Tongue (tissue), 3 donors: ENCODE measurements around the gene SPARC. TPM values are rescaled to one million over a fixed set of nuclear protein-coding genes. Genes with fewer than 3 reads are reported as not detected.
A peak's percentile ranks its signal among the peaks of the same experiment; 100 is the strongest.

ENCODE experiments used
- DNase-seq: peaks from one replicate; pipeline ENCODE4 v3.0.0-alpha.2; 2015
- small RNA-seq: library from RNA; depleted of rRNA; stranded (forward); fragments of <200 nt; gene quantifications from one replicate; pipeline ENCODE3, GENCODE V24; 2014; ENCODE audit warnings: low replicate concordance
- total RNA-seq: library from RNA; depleted of rRNA; stranded (reverse); fragments of >200 nt; gene quantifications from one replicate; pipeline ENCODE4 v1.2.3, GENCODE V29; 2014

SPARC gene
- total RNA-seq, 1 donor from 2014 or later, result 1,607 TPM

DNA sequence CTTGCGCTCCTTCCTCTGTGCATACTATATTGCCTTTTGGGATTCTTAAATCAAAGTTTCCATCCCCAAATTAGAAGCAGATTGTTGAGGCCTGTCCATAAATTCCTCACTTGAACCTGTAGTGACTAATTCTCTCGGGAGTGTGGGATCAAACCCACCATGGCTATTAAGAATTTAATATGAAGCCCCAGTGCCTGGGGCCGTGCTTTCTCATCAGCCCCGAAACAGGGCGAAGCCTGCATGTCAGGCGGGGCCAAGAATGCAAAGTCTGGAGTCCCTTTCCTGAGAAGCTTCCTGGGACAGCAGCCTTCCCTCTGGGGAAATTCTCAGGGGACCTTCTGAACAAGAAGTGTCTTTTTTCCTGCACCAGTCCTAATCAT lies 66.3 kb downstream of the SPARC start:
- DNase-seq, result no peak

DNA sequence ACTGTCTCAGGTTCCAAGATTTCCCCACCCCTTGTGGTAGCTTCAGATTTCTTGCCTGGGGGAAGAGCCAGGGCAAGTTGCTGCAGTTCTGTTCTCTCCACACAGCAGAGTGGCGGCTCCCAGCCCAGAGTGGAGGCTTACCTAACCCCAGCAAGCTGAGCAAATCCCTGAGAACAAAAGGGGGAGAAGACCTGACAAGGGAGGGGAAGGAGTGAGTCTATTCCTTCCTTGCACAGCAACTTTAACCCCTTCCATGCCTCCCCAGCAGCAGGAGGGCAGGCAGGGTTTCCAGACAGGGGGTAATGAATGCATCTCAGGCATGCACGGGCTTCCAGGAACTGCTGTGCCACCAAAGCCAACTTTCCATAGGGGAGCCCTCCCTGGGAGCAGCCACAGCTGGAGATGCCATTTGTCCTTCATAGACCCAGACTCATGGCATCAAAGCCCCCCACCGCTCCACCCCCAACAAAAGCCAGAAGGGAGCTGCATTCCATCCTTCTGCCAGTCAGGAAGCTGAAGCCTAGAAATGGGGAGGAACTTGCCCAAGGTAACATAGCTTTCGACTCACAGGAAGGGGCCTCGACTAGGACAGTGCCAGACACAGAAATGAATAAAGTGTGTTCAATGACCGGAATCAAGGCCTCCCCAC lies 66.8 kb downstream of the SPARC start:
- DNase-seq, result peak; percentile 56

DNA sequence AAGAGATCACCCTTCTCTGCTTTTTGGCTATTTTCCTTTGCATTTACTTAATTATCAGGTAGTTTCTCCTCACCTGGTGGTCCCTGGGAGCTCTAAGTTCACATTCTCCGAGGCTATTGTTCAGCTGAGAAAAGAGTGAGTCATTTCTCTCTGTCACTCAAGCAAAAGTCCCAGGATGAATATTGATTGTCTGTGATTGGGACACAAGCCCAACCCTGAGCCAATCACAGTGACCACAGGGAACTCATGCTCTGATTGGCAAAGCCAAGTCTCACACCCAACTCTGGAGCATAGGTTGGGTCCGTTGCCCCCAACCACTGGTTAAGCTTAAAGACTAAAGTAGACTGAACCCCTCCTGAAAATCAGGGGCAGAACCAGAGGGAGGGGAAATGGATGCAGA lies 67.8 kb downstream of the SPARC start:
- DNase-seq, result no peak

DNA sequence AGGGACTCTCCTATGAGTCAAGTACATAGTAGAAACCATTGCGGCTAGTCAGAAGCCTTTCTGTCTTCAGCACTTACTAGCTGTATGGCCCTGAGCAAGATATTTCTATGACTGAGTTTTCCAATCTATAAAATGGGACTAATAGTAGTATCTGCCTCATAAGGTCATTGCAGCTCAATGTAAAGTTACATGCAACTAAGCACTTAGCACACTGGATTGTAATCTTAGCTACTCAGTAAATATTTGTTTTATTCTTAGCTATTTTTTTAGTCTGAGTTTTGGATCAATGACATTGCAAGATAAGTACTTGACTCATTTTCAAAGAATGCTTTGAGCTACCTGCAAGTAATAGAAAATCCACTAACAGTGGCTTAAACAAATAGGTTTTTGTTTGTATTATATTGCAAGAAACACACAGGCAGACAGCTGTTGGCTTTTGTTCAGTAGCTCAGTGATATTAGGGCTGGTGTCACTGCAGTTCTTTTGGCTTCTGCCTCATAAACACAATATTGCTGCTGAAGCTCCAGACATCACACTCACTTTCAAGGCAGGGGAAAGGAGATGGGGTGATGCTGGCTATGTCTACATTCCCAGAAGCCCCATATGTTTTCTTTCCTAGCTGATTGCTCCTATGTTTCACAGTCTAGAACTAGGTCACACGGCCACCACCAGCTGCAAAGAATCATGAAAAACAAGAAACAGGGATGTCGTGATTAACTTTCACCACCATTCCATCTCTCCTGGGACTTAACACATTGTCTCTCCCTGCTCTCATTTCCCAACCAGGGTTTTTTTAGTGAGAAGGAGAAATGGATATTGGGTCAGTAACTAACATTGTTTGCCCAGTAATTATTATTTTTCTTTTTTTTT lies 68.6 kb downstream of the SPARC start:
- no peak for DNase-seq

GRCh38 chr5:151617383-151617840 lies 69.3 kb downstream of the SPARC start:
- no peak for DNase-seq

- DNase-seq, result no peak
Measured at GRCh38 chr5:151615431-151615830, 71.3 kb downstream of the SPARC start.

DNA sequence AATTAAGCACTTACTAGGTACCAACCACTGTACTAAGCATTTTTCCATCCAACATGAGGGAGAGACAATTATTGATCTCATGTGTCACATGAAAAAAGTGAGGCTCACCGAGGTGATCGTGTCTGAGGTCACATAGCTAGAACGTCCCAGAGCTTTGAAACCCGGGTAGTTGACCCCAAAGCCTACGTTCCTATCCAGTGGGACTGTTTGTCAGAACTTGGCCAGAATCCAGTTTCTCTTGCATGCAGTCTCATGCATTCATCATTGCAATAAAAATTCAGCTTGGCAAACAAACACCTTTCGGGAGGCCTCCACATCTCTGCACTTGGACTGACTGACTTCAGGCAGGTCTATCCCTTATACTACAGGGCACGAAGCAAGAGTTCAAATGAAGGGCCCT lies 72.2 kb downstream of the SPARC start:
- no peak for DNase-seq

GRCh38 chr5:151612689-151613427 lies 73.9 kb downstream of the SPARC start:
- peak; percentile 53 for DNase-seq

GRCh38 chr5:151611127-151611775 lies 75.5 kb downstream of the SPARC start:
- DNase-seq, result no peak

Small RNA genes lying within 50 kb of the gene (small RNA-seq; reads per million reads assigned to genes)
- not detected for gene RN7SKP232

Other genes starting within 250 kb of the SPARC start
- 8.0 TPM for gene SLC36A1, start 239.3 kb downstream of the SPARC start, total RNA-seq
- 25.0 TPM for gene FAT2, start 95.6 kb downstream of the SPARC start, total RNA-seq
- gene ATOX1, start 71.7 kb upstream of the SPARC start, total RNA-seq, result 48.9 TPM
- 136 TPM for gene G3BP1, start 85.0 kb upstream of the SPARC start, total RNA-seq
- gene GLRA1, start 237.9 kb upstream of the SPARC start, total RNA-seq, result not detected